ENCODE data around the gene TROAP.

DNA sequence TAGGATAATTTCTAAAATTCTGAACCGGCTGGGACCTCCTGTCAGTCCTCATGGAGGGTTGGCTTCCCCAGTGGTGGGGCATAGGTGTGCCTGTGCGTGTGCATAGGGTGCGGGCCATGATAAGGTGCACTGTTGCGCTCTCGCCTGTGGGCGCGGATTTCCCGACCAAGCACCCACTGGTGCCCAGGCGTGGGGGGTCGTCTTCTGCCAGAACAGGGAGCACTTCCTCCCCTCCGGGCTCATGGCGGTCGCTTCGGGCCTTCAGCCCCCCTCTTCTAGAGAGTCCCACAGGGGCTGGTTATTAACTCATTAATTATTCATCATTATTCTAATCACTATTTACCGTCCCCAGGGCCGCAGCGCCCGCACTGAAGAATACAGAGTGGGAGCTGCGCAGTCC lies 11.2 kb downstream of the TROAP start:
- TF ChIP-seq GATA2 (IDR thresholded peaks at IDR 0.05; ENCODE audit: low read depth, low read length), result no peak
- TF ChIP-seq GATA3 (IDR thresholded peaks at IDR 0.05; ENCODE audit: low read depth, low read length), result no peak
